Measurements from ENCODE around the gene P4HTM.

P4HTM gene

DNA sequence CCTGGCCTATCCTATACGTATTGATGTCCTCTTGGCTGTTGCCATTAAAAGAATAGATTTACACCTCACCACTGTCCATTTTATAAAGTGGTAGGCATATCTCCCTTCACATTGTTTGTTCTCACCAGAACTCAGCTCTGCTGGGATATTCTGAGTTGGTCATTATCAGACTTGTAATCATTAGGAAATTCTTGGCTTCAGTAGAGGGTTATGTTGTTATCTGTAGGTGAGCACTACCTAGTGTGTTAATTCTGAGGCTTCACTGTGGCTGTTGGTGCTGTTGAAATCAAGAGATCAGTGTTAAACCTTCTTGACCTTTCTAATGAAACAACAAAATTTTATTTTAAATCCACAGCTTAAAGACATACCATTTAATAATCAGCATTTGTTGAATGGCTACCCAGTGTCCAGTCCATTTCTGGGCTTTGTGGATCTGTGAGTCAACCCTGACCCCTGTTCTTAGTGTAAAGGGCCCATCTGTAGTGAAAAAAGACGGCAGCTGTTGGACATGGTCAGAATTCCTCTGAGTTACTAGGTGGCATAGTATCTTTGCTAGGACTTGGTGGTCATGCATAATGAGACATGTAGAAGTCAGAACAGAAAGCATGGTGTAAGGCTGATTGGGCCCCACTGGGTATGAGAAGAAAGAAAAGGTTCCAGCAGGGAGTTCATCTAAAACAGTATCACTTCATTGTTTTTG is 32.9 kb upstream of the P4HTM start:
- H3K4me3 ChIP-seq (replicated peaks; ENCODE audit: insufficient read depth, low read length) = no peak overlapping the region
- DNase-seq (ENCODE audit: low read depth in 1 of 2, low spot score in 1 of 2) = no peak
- no peaks in the 10 kb centered on the region for H3K27me3 ChIP-seq (ENCODE audit: insufficient read depth, poor library complexity, severe bottlenecking)
- no peak overlapping the region for H3K27ac ChIP-seq (replicated peaks)
- TF ChIP-seq GABPA (IDR thresholded peaks at IDR 0.05; ENCODE audit: low read depth) (no peak), POLR2AphosphoS5 (IDR thresholded peaks at IDR 0.05; ENCODE audit: low read depth) (no peak), SPI1 (IDR thresholded peaks at IDR 0.05; ENCODE audit: borderline replicate concordance, low read depth) (no peak)
- TF ChIP-seq, protein P1, sequence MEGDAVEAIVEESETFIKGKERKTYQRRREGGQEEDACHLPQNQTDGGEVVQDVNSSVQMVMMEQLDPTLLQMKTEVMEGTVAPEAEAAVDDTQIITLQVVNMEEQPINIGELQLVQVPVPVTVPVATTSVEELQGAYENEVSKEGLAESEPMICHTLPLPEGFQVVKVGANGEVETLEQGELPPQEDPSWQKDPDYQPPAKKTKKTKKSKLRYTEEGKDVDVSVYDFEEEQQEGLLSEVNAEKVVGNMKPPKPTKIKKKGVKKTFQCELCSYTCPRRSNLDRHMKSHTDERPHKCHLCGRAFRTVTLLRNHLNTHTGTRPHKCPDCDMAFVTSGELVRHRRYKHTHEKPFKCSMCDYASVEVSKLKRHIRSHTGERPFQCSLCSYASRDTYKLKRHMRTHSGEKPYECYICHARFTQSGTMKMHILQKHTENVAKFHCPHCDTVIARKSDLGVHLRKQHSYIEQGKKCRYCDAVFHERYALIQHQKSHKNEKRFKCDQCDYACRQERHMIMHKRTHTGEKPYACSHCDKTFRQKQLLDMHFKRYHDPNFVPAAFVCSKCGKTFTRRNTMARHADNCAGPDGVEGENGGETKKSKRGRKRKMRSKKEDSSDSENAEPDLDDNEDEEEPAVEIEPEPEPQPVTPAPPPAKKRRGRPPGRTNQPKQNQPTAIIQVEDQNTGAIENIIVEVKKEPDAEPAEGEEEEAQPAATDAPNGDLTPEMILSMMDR (IDR thresholded peaks at IDR 0.05; ENCODE audit: insufficient read depth, low read length) = no peak
- TF ChIP-seq, protein P2, sequence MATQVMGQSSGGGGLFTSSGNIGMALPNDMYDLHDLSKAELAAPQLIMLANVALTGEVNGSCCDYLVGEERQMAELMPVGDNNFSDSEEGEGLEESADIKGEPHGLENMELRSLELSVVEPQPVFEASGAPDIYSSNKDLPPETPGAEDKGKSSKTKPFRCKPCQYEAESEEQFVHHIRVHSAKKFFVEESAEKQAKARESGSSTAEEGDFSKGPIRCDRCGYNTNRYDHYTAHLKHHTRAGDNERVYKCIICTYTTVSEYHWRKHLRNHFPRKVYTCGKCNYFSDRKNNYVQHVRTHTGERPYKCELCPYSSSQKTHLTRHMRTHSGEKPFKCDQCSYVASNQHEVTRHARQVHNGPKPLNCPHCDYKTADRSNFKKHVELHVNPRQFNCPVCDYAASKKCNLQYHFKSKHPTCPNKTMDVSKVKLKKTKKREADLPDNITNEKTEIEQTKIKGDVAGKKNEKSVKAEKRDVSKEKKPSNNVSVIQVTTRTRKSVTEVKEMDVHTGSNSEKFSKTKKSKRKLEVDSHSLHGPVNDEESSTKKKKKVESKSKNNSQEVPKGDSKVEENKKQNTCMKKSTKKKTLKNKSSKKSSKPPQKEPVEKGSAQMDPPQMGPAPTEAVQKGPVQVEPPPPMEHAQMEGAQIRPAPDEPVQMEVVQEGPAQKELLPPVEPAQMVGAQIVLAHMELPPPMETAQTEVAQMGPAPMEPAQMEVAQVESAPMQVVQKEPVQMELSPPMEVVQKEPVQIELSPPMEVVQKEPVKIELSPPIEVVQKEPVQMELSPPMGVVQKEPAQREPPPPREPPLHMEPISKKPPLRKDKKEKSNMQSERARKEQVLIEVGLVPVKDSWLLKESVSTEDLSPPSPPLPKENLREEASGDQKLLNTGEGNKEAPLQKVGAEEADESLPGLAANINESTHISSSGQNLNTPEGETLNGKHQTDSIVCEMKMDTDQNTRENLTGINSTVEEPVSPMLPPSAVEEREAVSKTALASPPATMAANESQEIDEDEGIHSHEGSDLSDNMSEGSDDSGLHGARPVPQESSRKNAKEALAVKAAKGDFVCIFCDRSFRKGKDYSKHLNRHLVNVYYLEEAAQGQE (IDR thresholded peaks at IDR 0.05; ENCODE audit: insufficient replicate concordance, low read depth) = no peak

DNA sequence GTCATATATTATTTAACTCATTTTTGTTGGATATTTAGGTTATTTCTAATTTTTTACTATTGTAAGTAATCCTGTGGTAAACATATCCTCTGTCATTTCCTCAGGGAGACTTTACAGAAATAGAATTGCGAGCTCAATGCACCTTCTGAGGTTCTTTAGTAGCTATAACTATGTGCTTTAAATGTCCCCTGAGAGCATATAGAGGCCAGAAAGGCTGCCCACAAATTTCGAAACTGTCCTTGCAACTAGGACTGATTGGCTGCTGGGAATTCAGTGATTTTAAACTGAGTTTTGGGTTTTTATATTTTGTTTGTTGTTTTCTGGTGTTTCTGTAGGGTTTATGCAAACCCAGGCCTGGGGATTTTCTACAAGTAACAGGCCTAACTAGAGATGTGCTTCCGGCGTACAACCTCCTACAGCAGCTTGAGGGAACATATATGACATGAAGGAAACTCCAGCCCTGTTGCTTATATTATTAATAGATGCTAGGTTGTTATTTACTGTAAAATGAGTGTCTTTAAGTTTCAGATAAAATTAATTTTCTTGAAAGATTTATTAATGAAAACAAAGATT is 29.1 kb upstream of the P4HTM start:
- Histone ChIP-seq H3K27ac (replicated peaks) (no peak overlapping the region), H3K27me3 (ENCODE audit: insufficient read depth, poor library complexity, severe bottlenecking) (no peaks in the 10 kb centered on the region), H3K4me3 (replicated peaks; ENCODE audit: insufficient read depth, low read length) (no peak overlapping the region)
- peak in 1 of 2 experiments; percentile 28 for DNase-seq (ENCODE audit: low read depth in 1 of 2, low spot score in 1 of 2)
- TF ChIP-seq, protein P1 (IDR thresholded peaks at IDR 0.05; ENCODE audit: insufficient read depth, low read length) = no peak
- TF ChIP-seq GABPA (IDR thresholded peaks at IDR 0.05; ENCODE audit: low read depth) (no peak), POLR2AphosphoS5 (IDR thresholded peaks at IDR 0.05; ENCODE audit: low read depth) (no peak), SPI1 (IDR thresholded peaks at IDR 0.05; ENCODE audit: borderline replicate concordance, low read depth) (no peak)
- TF ChIP-seq, protein P2 (IDR thresholded peaks at IDR 0.05; ENCODE audit: insufficient replicate concordance, low read depth) = no peak

DNA sequence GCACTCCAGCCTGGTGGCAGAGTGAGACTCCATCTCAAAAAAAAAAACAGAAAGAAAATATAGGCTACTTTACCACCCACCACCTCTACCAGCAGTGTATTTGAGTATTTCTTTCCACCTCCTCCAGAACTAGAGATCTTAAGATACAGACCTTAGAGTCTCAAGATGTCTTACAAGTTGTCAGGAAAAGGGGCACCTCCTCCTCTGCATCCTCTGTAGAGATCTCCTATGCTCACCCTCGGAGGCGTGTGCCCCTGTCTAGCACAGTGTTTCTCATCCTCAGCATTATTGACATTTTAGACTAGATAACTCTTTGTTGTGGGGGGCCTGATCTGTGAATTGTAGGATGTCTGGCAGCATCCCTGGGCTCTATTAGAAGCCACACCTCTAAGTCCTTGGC is 27.7 kb upstream of the P4HTM start:
- Histone ChIP-seq H3K27ac (replicated peaks) (no peak overlapping the region), H3K27me3 (ENCODE audit: insufficient read depth, poor library complexity, severe bottlenecking) (no peaks in the 10 kb centered on the region), H3K4me3 (replicated peaks; ENCODE audit: insufficient read depth, low read length) (no peak overlapping the region)
- no peak for DNase-seq (ENCODE audit: low read depth in 1 of 2, low spot score in 1 of 2)
- TF ChIP-seq SPI1 (IDR thresholded peaks at IDR 0.05; ENCODE audit: borderline replicate concordance, low read depth) = no peak

DNA sequence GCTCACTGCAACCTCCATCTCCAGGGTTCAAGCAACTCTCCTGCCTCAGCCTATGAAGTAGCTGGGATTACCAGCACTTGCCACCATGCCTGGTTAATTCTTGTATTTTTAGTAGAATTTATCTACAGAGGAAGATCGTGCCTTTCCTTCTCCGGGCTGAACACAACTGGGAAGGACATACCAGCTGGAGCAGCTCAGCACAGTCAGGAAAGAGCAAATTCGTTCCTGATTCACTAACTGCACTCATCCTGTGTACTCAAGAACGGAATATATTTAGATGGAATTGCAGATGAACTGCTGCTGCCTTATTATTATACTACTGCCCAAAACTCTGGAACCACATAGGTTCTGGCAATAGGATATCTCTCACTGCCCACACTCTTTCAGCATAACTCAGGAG is 27.1 kb upstream of the P4HTM start:
- no peak for DNase-seq (ENCODE audit: low read depth in 1 of 2, low spot score in 1 of 2)
- Histone ChIP-seq H3K4me3 (replicated peaks; ENCODE audit: insufficient read depth, low read length) (no peak overlapping the region), H3K27ac (replicated peaks) (no peak overlapping the region), H3K27me3 (ENCODE audit: insufficient read depth, poor library complexity, severe bottlenecking) (no peaks in the 10 kb centered on the region)
- TF ChIP-seq SPI1 (IDR thresholded peaks at IDR 0.05; ENCODE audit: borderline replicate concordance, low read depth) (no peak), GABPA (IDR thresholded peaks at IDR 0.05; ENCODE audit: low read depth) (no peak), POLR2AphosphoS5 (IDR thresholded peaks at IDR 0.05; ENCODE audit: low read depth) (no peak)
- TF ChIP-seq, protein P2 (IDR thresholded peaks at IDR 0.05; ENCODE audit: insufficient replicate concordance, low read depth) = no peak
- TF ChIP-seq, protein P1 (IDR thresholded peaks at IDR 0.05; ENCODE audit: insufficient read depth, low read length) = no peak
